ENCODE measurements around the gene DCXR.

DNA sequence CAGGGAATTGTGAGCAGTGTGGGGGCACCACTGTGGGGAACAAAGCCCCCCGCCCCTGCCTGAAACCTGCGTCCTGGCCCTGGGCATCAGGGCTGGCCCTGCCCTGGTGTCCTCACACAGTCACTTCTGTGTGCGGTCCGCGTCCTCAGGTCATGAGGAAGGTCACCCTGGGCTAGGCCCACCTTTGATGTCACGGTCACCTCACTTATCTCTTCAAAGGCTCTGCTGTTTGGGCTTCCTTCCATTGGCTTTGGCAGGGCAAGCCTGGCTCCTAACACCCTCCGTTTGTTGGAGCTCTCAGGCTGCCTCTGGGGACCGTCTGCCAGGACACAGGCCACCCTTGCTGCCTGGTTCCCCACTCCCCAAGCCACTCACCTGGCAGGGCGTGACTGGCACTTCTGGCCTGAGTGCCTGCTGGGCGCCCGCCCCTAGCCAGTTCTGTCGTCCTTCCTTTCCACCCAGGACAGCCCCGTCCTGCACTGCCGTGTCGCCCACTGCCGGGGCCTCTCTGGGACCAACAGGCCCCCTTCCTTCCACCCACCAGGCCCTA is 23.6 kb downstream of the DCXR start:
- TF ChIP-seq POLR2AphosphoS5 (IDR thresholded peaks at IDR 0.05; ENCODE audit: low read depth, low read length), result no peak
- TF ChIP-seq TAF1 (IDR thresholded peaks at IDR 0.05; ENCODE audit: low read depth, low read length), result no peak
- TF ChIP-seq POU2F2 (IDR thresholded peaks at IDR 0.05; ENCODE audit: low read depth, low read length), result no peak
- no peak for TF ChIP-seq POLR2A (IDR thresholded peaks at IDR 0.05; ENCODE audit: low read depth, low read length)
- no peak for TF ChIP-seq PAX5 (IDR thresholded peaks at IDR 0.05; ENCODE audit: insufficient read depth, low read length, severe bottlenecking)
